Fibroblast of skin of back (primary cell): ENCODE measurements around the gene SPOCD1.

Source experiments
- DNase-seq: peaks from one replicate; pipeline ENCODE4 v3.0.0-alpha.2; 2013

SPOCD1 gene

DNA sequence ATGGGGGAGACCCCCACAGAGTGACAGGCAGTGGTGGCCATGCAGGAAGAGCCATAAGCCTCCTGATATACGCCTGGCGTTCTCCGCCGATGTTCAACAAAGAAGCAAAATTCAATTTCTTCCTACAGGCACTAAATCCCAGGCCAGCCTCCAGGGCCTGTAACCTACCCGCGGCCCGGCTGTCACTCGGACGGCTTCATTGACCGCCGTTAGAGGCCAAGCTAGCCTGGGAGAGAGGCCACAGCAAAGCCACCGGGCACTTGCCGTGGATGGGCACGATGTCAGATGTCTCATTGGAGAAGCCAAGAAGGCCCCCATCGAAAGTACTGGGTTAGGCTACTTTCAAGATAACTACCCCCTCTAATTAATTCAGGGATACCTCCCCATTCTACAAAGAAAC, 61.4 kb downstream of the SPOCD1 start:
- DNase-seq: no peak

DNA sequence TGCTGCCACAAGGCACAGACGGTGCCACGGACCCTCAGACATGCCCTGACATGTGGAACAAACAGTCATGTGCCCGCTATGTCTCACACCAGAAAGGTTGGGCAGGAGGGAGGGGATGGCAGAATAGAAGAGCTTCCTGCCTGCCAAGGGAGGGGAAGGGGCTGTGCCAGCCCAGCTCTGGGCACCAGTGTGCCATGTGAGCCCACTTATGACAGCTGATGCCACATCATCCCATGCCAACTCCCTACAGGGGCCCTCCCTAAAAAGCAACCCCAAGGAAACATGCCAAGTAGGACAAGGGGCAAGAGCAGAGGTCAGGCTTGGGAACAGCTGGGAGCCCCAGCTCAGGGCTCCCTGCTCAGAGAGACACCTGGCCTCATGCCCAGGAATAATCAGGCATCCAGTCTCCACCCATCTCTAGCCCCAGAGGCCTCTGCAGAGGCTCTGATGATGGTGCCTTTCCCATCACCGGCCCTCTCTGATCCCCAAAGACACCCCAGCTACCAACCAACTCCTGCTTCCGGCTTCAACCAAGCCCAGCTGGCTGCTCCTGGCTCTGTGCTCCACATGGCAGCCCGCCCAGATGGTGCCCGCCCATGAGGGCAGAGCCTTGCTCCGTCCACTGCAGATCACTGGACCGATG, 62.0 kb downstream of the SPOCD1 start:
- no peak for DNase-seq

- no peak for DNase-seq
Observed at GRCh38 chr1:31752952-31753475, 62.8 kb downstream of the SPOCD1 start.

GRCh38 chr1:31752258-31752657, 63.6 kb downstream of the SPOCD1 start:
- DNase-seq: no peak

- no peak for DNase-seq
Observed at GRCh38 chr1:31751822-31752241, 64.0 kb downstream of the SPOCD1 start.

DNA sequence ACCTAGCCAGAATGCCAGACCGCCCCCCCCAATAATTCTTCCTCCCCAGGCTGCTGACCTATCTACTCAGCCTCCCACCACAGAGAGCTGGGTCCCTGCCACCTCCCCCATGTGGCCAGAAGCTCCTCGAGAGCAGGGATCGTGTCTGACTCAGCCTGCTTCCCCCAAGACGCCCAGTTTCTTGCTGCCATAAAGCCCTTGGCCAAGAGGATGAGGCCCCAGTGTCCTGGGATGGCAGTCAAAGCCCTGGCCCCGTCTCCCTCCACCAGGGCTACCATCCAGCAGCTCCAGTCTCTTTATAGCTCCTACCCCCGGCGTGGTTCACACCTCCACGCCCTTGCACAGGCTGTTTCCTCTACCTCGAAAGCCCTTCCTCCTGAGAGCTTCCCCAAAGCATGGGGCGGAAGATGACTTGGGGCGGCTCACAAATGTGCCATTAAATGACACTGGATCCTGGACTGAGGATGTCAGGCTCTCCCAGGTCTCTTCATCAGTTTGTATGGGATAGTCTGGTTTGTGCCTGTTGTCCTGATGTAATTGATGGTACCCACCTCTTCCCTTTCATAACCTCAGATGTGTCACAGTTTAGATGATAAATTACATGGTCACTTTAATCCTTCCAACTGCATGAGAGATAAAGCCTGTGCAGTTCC, 64.8 kb downstream of the SPOCD1 start:
- DNase-seq: peak; percentile 58

DNA sequence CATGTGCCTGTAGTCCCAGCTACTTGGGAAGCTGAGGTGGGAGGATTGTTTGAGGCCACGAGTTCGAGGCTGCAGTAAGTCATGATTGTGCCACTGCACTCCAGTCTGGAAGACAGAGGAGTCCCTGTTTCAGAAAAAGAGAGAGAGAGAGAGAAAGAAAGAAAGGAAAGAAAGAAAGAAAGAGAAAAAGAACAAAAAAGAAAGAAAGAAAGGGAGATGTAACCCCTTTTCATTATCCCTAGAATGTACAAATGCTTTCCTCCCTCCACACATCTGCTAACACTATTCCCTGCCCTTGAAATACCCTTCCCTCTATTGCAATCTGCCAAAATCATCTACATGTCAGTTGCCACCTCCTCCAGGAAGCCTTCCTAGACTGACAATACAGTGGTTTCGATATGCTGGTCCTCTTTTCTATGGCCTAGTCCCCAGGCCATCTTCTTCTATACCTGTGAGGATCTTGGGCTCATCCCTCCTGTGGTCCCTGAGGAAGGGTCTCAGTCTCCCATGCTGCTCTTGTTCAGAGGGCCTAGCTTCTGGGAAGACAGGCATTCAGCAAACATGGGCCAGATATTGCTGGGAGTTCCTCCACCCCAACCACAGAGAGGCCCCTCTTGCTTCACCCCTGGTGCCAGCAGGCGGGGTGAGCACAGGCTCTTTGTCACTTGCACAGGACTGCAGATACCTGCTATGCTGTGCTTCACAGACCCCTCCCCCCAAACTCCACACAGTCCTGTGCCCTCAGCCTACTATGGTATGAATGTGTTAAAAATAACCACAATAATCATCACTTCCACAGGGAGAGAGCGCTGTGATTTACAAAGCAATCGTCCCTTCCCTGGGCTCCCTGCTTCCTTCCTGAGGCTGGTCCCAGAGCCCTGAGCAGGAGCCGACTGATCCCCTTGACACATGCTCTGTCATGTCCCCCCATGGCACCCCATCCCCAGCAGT, 65.8 kb downstream of the SPOCD1 start:
- DNase-seq: peak; percentile 22

DNA sequence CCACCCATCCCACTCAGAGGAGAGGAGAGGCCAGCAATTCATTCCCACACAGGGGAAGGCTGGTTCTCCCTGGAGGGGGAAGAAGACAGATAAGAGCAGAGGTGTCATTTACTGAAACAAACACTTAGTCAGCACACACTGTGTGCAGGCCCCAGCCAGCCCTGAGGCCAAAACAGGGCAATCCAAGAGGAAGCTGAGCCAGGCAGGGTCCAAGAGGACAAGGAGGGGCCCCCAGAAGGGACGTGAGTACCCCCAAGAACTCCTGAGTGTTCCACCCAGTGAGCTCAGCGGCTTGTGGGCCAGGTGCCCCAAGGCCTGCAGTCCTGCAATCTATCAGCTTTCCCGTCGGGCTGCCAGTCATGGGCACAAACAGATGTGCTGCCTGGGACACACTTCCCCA, 67.5 kb downstream of the SPOCD1 start:
- DNase-seq: no peak

- DNase-seq: no peak
Observed at GRCh38 chr1:31747304-31747703, 68.5 kb downstream of the SPOCD1 start.

DNA sequence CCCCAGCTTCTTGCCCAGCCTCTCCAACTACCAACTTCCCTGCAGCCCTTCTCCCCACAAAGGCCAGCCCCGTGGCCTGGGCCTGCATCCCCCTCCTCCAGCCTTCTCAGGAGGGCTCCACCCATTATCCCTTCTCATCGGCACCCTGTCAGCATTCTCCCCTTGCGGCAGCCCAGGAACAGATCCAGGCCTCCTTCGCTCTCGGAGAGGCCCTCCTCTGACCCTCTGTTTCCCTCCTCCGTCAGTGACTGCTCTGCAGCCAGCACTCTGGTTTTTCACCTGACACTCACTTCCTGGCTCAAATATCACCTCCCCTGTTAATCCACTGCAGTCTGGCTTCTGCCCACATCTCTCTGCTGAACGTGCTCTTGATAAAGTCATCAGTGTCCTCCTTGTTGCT, 69.1 kb downstream of the SPOCD1 start:
- no peak for DNase-seq

- peak; percentile 20 for DNase-seq
Observed at GRCh38 chr1:31745946-31746670, 69.7 kb downstream of the SPOCD1 start.

DNA sequence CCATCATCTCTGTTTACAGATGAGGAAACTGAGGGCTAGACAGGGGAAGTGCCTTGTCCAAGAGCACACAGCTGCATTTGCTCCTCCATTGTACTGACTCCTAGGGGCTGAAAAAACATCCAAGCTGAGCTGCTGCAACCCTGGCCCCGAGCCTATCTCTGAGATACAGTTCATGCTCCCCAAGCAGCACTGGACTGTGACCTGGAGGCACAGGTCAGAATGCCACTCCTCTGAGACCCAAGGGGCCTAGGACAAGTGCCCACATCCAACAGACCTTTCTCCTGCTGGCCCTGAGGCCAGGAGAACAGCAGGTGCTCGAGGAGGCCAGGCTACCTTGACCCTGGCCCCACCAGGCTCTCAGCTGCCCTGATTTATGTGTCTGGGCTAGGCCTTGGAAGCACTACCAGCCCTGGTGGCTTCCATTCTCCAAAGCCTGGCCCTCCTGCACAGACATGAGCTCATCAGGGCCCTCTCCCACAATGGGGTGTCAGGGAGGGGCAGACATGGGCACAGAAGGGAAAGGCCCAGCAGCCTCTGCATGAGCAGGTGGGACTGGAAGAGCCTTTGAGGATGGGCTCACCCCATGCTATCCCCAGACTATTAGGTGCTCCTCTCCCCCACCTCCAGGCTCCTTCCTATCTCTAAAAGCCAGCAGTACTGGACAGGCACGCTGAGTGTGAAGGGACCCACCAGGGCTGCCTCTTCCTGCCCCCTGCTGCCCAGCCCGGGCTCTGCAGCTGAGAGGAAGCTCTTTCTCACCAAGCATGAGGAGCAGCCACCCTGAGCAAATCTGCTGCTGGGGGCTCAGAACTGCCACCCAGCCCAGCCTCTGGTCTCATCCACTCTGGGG, 70.5 kb downstream of the SPOCD1 start:
- peak; percentile 66 for DNase-seq

DNA sequence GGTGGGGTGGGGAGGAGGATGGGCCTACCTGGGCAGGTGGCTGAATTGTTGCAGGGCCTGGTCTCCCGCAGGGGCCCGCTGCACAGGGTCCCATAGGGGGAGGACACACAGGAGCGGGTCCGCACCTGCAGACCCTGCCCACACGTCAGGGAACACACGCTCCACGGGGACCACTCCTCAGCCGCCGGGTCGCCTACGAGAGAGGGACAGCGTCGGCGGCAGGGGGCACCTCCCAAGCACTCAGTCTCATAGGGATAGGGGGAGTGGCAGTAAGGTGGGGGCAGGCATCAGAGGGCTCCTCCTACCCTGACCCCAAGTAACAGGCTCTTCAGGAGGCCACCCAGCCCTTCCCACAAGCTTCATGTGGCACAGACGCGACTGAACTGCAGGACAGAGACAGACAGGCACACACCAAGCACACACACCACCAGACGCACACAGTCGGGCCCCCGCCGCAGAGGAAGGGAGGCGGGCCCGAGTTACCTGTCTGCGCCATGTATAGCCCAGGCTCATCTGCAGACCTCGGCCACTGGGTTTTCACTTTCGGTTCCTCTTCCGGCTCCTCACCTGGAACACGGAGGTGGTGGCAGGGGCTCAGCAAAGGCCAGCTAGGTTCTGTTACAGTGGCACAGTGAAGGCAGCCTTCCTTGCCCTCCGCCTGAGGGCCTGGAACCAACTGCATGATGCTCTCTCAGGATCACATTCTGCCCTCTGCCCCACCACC, 71.5 kb downstream of the SPOCD1 start:
- no peak for DNase-seq

- no peak for DNase-seq
Observed at GRCh38 chr1:31742462-31743212, 73.2 kb downstream of the SPOCD1 start.
